Measurements from ENCODE around the gene ATP6V1F.

ATP6V1F gene

DNA sequence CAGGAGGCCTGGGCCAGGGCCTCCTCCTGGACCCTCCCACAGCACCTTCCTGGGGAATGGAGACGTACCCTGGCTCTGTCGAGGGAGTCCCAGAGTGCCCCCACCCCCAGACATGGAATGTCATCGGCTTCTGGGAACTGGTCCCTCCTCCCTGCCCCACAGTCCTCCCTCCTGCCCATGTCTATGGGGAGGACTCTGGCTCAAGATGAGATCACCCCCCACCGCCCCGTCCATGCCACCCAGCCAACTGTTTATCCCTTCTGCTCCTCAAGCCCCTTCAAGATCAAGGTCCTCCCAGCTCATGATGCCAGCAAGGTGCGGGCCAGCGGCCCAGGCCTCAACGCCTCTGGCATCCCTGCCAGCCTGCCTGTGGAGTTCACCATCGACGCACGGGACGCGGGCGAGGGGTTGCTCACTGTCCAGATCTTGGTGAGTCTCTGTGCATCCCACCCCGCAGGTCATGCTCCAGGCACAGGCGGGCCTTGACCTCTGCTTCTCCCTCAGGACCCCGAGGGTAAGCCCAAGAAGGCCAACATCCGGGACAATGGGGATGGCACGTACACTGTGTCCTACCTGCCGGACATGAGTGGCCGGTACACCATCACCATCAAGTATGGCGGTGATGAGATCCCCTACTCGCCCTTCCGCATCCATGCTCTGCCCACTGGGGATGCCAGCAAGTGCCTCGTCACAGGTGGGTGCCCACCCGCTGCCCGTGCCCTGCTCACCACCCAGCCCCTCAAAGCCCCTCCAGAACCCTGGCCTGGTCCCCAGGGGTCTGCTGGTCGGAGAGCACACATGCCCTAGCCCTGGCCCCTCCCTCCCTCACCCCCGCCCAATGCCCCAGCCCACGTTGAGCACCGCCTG lies 14.1 kb upstream of the ATP6V1F start:
- no peak for DNase-seq (ENCODE audit: low read depth)

DNA sequence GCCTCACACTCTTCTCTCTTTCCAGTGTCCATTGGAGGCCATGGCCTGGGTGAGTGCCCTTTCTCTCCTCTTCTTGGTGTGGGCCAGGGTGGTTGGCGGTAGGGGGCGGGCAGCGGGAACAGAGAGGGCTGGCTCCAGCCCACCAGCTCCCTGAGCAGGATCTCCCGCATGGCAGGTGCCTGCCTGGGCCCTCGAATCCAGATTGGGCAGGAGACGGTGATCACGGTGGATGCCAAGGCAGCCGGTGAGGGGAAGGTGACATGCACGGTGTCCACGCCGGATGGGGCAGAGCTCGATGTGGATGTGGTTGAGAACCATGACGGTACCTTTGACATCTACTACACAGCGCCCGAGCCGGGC lies 13.5 kb upstream of the ATP6V1F start:
- DNase-seq (ENCODE audit: low read depth), result no peak

DNA sequence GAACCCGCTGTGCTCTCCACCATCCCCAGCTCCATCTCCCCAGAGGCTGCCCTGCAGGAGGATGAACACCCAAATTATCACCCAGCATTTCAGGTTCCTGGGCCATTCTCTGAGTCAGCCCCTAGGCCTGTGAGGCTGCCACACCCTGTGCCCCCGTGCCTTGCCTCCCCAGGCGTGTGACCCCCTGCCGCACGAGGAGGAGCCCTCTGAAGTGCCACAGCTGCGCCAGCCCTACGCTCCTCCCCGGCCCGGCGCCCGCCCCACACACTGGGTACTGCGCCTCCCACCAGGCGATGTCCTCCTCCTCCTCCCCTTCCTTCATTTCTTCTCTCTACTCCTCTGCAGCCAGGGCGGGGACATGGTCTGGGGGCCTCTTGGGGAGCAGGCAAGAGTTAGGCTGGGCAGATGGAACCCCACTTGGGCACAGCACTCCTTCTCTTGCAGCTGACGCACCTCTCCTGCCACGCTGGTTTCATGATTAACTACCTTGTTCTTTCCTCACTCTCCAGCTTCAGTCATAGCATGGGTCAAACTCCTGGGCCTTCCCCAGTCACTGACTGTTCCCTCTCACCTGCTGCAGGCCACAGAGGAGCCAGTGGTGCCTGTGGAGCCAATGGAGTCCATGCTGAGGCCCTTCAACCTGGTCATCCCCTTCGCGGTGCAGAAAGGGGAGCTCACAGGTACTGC lies 12.7 kb upstream of the ATP6V1F start:
- DNase-seq (ENCODE audit: low read depth), result no peak

GRCh38 chr7:128852537-128853254 lies 10.0 kb upstream of the ATP6V1F start:
- DNase-seq (ENCODE audit: low read depth), result no peak

GRCh38 chr7:128853799-128854198 lies 8.9 kb upstream of the ATP6V1F start:
- no peak for DNase-seq (ENCODE audit: low read depth)

GRCh38 chr7:128854396-128854795 lies 8.3 kb upstream of the ATP6V1F start:
- no peak for DNase-seq (ENCODE audit: low read depth)

GRCh38 chr7:128855559-128855958 lies 7.1 kb upstream of the ATP6V1F start:
- no peak for DNase-seq (ENCODE audit: low read depth)

GRCh38 chr7:128856001-128856718 lies 6.5 kb upstream of the ATP6V1F start:
- no peak for DNase-seq (ENCODE audit: low read depth)

DNA sequence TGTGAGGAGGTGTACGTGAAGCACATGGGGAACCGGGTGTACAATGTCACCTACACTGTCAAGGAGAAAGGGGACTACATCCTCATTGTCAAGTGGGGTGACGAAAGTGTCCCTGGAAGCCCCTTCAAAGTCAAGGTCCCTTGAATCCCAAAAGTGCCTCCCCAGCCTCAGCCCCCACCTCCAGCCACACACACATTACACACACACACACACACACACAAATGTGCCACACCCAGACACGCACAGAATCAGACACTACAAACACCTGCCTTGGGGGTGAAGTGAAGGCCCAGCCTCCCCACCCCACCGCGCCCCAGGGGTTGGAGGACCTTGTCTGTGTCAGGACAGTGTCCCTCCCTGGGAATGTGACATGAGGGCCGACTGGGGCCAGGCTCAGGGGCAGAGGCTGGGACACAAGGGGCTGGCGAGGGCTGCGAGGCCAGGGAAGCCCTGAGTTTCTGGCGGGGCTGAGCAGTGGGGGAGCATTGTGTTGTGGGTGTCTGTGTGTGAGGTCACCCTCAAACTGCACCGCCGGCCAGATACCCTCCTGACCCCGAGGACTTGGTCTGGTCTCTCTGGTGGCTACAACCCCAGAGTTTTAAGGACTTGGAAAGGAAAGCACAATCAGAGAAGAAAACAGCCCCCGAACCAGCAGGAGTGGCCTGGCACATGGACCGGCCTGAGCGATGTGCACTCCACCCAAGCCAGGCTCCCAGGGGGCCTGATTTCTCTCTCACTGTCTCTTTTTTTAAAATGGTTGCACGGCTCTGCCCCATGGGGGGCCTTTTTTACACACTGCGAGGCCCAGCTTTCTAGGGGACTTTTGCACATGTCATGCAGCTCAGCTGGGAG lies 4.0 kb upstream of the ATP6V1F start:
- DNase-seq (ENCODE audit: low read depth), result no peak

- DNase-seq (ENCODE audit: low read depth), result no peak
These were observed 3.2 kb upstream of the ATP6V1F start for GRCh38 chr7:128859232-128860157.

DNA sequence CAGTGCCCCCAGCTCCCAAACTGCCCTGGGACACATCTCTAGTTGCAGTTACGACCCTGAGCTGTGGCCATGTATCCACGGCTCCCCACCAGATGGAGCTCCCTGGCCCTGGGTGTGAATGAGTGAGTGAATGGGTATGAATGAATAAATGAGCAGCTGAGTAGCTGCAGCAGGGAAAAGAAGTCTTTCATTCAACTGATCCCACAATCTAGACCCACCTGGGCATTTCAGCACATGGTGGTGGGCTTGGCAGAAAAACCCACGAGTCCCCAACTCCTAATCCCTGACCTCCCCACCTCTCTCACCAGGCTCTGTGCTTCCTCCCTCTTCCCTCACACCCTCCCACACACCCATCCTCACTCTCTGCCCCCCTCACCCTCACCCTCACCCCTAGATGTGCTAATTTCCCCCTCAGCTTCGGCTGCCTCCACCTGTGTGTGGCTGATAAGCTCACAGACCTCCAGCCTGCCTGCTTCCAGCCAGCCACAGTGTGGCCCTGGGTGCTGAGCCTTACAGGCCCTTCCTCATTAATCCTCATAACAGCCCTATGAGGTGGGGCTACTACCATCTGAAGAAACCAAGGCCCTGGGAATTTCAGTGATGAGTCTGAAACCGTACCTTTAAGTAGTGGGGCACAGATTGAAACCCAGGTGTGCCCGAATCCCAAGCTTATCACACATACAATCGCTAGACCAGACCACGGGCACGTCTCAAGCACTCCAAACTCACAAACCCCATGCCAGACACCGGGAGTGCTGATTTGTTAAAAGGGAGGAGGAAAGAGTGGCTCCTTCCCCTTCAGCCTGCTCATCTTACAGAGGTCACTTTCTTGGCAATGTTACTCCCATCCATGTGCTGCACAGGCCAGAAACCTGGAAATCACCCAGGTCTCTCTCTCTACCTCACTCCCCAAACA lies 2.2 kb upstream of the ATP6V1F start:
- no peak for DNase-seq (ENCODE audit: low read depth)

DNA sequence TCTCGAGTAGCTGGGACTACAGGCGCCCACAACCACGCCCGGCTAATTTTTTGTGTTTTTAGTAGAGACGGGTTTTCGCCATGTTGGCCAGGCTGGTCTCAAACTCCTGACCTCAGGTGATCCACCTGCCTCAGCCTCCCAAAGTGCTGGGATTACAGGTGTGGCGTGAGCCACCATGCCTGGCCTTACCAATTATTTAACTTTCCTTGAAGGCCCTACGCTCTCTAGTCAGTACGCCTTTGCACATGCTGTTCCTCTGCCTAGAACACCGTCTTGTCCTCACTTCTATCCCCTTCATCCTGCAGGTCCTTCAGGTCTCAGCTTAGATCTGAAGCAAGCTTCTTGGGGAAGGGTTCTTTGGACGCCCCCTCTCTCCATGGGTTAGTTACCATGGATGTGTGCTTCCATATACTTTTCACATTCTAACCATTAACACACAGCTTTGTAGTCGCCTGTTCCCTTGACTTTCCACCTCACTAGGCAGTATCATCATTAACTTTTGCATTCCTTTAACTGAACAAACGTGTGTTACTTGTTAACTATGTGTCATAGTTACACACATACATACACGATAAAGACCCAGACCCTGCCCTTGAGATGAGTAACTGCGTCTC lies 592 bp upstream of the ATP6V1F start:
- no peak for DNase-seq (ENCODE audit: low read depth)

GRCh38 chr7:128863433-128863989 lies 855 bp downstream of the ATP6V1F start:
- no peak for DNase-seq (ENCODE audit: low read depth)

DNA sequence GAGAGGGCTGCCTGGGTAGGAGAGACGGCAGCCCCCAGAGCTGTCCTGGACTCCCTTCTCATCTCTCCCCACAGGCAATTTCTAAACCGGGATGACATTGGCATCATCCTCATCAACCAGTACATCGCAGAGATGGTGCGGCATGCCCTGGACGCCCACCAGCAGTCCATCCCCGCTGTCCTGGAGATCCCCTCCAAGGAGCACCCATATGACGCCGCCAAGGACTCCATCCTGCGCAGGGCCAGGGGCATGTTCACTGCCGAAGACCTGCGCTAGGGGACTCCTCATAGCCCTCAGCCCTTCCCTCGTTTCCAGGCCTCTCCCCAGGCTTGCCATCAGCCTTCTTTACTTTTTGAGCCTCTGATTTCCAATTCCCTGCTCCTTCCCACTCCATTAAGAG lies 2.6 kb downstream of the ATP6V1F start:
- no peak for DNase-seq (ENCODE audit: low read depth)

- DNase-seq (ENCODE audit: low read depth), result no peak
These were observed 3.6 kb downstream of the ATP6V1F start for GRCh38 chr7:128865996-128866877.

DNA sequence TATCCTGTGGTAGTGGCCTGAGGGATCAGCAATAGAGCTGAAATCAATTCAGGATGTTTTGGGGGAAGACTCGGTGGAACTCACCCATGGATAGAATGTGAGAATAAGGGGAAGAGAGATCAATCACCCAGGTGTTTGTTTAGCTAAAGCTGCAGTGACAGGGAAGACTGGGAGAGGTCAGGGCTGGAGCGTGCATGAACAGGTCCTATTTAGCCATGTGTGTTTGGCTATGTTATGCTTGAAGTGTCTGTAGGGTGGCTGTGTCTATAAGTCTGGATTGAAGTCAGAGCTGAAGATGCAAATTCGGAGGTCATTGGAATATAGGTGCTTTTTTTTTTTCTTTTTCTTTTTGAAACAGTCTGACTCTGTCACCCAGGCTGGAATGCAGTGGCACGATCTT lies 4.6 kb downstream of the ATP6V1F start:
- no peak for DNase-seq (ENCODE audit: low read depth)
